Panc1 (cell line): ENCODE measurements around the gene THRB.

ENCODE experiments used
- CTCF ChIP-seq: fragments of 450-650 bp; IDR thresholded peaks from 2 replicates; pipeline ENCODE4 v1.5.1; 2017; ENCODE audit warnings: mild to moderate bottlenecking
- REST ChIP-seq, 2 experiments: IDR thresholded peaks; 2 replicates each; pipeline ENCODE4 v1.6.1; 2011 to 2012; ENCODE audit warnings: low read depth in 2 of 2, control low read depth in 1 of 2, low read length in 1 of 2, mild to moderate bottlenecking in 1 of 2, moderate library complexity in 1 of 2; ENCODE audit not compliant: insufficient read depth in 1 of 2

GRCh38 chr3:24302396-24302795 lies 192.3 kb downstream of the THRB start:
- TF ChIP-seq REST (IDR thresholded peaks at IDR 0.05; ENCODE audit: insufficient read depth in 1 of 2, low read depth in 2 of 2, low read length in 1 of 2) (no peak), CTCF (no peak)
